ENCODE measurements around the gene PLCH2. TPM values are rescaled to one million over a fixed set of nuclear protein-coding genes. Genes with fewer than 3 reads are reported as not detected.

PLCH2 gene
- total RNA-seq, 2 experiments from 2014 or later, result 2.1 TPM

DNA sequence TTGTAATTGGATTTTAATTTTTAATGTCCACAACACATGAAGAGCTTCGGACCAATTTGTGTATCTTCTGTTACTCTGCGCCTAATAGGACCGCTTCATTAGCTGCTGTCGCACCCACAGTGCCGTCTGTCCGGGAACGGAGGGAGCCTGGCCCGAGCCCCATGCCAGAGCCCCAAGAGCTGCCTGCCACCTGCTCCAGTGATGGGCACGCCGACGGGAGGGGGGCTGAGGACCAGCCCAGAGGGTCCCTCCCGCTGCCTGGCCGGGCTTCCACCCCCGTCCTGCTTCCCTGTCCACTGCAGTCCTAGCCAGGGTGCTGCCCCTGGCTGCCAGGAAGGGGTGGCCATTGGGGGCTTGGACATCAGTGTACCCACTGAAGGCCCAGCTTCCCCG lies 30.3 kb upstream of the PLCH2 start:
- DNase-seq, result no peak
- H3K36me3 Mint-ChIP-seq (ENCODE audit: low read depth), result no peaks in the 10 kb centered on the region
- H3K27ac Mint-ChIP-seq, result no peak overlapping the region
- H3K9me3 Mint-ChIP-seq, result no peaks in the 10 kb centered on the region
- CTCF ChIA-PET, result no interaction called here
- intact Hi-C loops (cut with micrococcal nuclease), result no loop called here
- no peaks in the 10 kb centered on the region for H3K4me1 Mint-ChIP-seq (ENCODE audit: low read depth)
- peaks cover 7% of the 10 kb centered on the region for H3K27me3 Mint-ChIP-seq (ENCODE audit: low read depth)
- no peak overlapping the region for H3K4me3 Mint-ChIP-seq

GRCh38 chr1:2446394-2446793 lies 29.7 kb upstream of the PLCH2 start:
- Mint-ChIP-seq H3K27me3 (ENCODE audit: low read depth) (peaks cover 7% of the 10 kb centered on the region), H3K9me3 (no peaks in the 10 kb centered on the region), H3K4me1 (ENCODE audit: low read depth) (no peaks in the 10 kb centered on the region), H3K36me3 (ENCODE audit: low read depth) (no peaks in the 10 kb centered on the region), H3K4me3 (no peak overlapping the region), H3K27ac (no peak overlapping the region)
- CTCF ChIA-PET, result no interaction called here
- no peak for DNase-seq
- intact Hi-C loops (cut with micrococcal nuclease), result no loop called here

DNA sequence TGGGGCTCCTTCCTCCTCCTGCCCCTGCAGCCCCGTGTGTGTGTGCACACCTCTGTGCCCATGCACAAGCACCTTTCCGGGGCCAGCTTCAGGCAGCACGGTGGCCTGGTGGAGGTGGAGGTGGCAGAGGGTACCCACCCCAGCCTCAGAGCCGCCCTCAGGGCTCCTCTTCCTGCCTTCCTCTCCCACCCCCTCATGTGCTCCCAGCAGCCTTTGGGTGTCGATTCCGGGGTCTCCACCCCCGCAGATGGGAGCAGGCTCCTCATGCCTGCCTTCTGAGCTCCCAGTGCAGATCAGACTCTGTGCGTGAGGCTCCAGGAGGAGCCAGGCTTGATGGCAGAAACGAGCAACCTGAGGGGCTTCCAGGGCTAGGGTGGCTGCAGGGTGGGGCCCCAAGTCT lies 29.2 kb upstream of the PLCH2 start:
- H3K36me3 Mint-ChIP-seq (ENCODE audit: low read depth), result no peaks in the 10 kb centered on the region

GRCh38 chr1:2447276-2448097 lies 28.6 kb upstream of the PLCH2 start:
- H3K36me3 Mint-ChIP-seq (ENCODE audit: low read depth), result no peaks in the 10 kb centered on the region
- intact Hi-C loops (cut with micrococcal nuclease), result no loop called here
- no peak overlapping the region for H3K27ac Mint-ChIP-seq
- DNase-seq, result no peak
- H3K27me3 Mint-ChIP-seq (ENCODE audit: low read depth), result peaks cover 7% of the 10 kb centered on the region
- no peaks in the 10 kb centered on the region for H3K4me1 Mint-ChIP-seq (ENCODE audit: low read depth)
- H3K4me3 Mint-ChIP-seq, result no peak overlapping the region
- no peaks in the 10 kb centered on the region for H3K9me3 Mint-ChIP-seq
- CTCF ChIA-PET, result no interaction called here

More for the DNA sequence above, 29.2 kb upstream of the PLCH2 start:
- H3K9me3 Mint-ChIP-seq, result no peaks in the 10 kb centered on the region
- intact Hi-C loops (cut with micrococcal nuclease), result no loop called here
- no peaks in the 10 kb centered on the region for H3K4me1 Mint-ChIP-seq (ENCODE audit: low read depth)
- CTCF ChIA-PET, result no interaction called here
- peaks cover 7% of the 10 kb centered on the region for H3K27me3 Mint-ChIP-seq (ENCODE audit: low read depth)
- H3K4me3 Mint-ChIP-seq, result no peak overlapping the region
- DNase-seq, result no peak
- H3K27ac Mint-ChIP-seq, result no peak overlapping the region

DNA sequence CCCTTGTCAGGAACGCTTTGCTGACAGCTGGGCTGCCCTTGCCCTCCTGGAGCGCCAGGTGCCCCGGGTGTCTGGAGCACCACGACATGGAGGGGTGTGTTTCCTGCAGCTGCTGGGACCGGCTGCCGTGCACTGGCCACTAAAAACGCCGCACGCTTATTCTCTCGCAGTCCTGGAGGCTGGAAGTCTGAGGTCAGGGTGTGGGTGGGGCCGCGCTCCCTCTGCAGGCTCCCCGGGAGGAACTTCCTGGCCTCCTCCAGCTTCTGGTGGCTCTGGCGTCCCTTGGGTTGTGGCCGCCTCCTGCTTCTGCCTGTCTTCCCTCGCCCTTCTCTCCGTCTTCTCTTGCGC lies 28.0 kb upstream of the PLCH2 start:
- Mint-ChIP-seq H3K9me3 (no peaks in the 10 kb centered on the region), H3K27me3 (ENCODE audit: low read depth) (peaks cover 7% of the 10 kb centered on the region), H3K4me1 (ENCODE audit: low read depth) (no peaks in the 10 kb centered on the region), H3K36me3 (ENCODE audit: low read depth) (no peaks in the 10 kb centered on the region), H3K27ac (no peak overlapping the region), H3K4me3 (no peak overlapping the region)
- CTCF ChIA-PET, result no interaction called here
- DNase-seq, result no peak
- intact Hi-C loops (cut with micrococcal nuclease), result no loop called here

DNA sequence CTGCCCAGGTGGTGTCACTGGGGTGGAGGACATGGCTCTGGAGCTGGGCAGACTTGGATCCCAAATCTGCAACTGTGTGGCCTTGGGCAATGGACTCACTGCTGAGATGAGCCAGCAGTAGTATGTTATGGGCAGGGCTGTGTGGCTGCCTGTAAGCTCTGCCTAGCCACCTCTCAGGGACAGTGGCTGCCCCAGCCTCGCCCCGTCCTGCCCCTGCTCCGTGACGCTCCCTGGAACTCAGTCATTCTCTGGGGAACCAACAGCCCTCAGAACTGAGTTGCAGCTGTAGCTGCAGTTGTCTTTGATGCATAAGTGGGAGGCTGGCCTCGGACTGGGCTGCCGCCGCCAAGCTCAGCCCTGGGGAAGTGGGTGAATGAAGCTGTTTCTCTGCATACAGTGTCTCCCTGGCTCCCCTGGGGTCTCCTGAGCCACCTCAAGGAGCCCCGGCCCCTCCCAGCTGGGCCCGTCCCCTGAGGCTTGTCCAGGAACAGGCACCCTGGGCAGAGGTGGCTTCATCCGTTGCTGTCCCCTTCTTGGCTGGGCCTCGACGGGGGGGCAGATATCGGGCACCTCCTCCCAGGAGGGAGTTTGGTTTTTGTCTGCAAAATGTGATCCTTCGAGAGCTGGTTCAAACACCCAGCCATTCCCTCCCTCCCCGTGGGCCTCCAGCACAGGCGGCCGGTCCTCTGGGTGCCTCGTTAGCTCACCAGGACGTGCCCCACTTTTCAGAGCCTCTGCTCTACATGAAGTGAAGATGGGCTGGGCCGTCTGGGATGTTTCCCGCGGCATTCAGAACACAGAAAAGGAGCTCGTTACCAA lies 26.2 kb upstream of the PLCH2 start:
- no peaks in the 10 kb centered on the region for H3K4me1 Mint-ChIP-seq (ENCODE audit: low read depth)
- CTCF ChIA-PET, result interaction anchor here (0.7 kb wide), 1 partner anchor 8 kb away, joined by 5 read pairs; no protein-coding TSS in a partner anchor
- peaks cover 4% of the 10 kb centered on the region for H3K27me3 Mint-ChIP-seq (ENCODE audit: low read depth)
- intact Hi-C loops (cut with micrococcal nuclease), result no loop called here
- H3K4me3 Mint-ChIP-seq, result no peak overlapping the region
- DNase-seq, result no peak
- no peak overlapping the region for H3K27ac Mint-ChIP-seq
- no peaks in the 10 kb centered on the region for H3K36me3 Mint-ChIP-seq (ENCODE audit: low read depth)
- no peaks in the 10 kb centered on the region for H3K9me3 Mint-ChIP-seq

DNA sequence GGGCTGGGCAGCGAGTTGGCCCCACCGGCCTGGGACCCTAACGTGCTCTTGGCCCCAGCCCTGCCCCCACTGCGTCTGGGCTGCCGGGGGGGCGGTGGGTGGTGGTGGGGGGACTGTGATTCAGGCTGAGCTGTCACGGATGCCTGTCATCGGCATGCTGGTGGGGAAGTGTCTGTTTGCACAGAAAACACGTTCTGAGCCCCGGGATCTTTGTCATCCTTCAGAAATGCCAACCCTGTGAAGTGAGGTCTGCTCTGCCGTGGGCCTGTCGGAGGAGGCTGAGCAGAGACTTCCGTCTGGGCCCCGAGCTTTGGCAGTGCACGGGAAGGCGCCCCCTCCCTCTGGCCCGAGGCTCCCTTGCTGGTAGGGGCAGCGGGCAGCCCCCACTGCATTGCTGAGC lies 24.3 kb upstream of the PLCH2 start:
- intact Hi-C loops (cut with micrococcal nuclease), result no loop called here
- H3K9me3 Mint-ChIP-seq, result no peaks in the 10 kb centered on the region

GRCh38 chr1:2452201-2452931 lies 23.7 kb upstream of the PLCH2 start:
- no peaks in the 10 kb centered on the region for H3K36me3 Mint-ChIP-seq (ENCODE audit: low read depth)
- intact Hi-C loops (cut with micrococcal nuclease), result no loop called here
- H3K4me3 Mint-ChIP-seq, result no peak overlapping the region
- H3K27ac Mint-ChIP-seq, result no peak overlapping the region
- H3K4me1 Mint-ChIP-seq (ENCODE audit: low read depth), result no peaks in the 10 kb centered on the region
- CTCF ChIA-PET, result no interaction called here
- H3K27me3 Mint-ChIP-seq (ENCODE audit: low read depth), result no peaks in the 10 kb centered on the region
- H3K9me3 Mint-ChIP-seq, result no peaks in the 10 kb centered on the region
- DNase-seq, result no peak

More for the DNA sequence above, 24.3 kb upstream of the PLCH2 start:
- no peak for DNase-seq
- CTCF ChIA-PET, result no interaction called here
- no peak overlapping the region for H3K4me3 Mint-ChIP-seq
- H3K4me1 Mint-ChIP-seq (ENCODE audit: low read depth), result no peaks in the 10 kb centered on the region
- no peaks in the 10 kb centered on the region for H3K36me3 Mint-ChIP-seq (ENCODE audit: low read depth)
- H3K27ac Mint-ChIP-seq, result no peak overlapping the region
- H3K27me3 Mint-ChIP-seq (ENCODE audit: low read depth), result no peaks in the 10 kb centered on the region

- CTCF ChIA-PET, result no interaction called here
- Mint-ChIP-seq H3K27ac (no peak overlapping the region), H3K27me3 (ENCODE audit: low read depth) (no peaks in the 10 kb centered on the region), H3K36me3 (ENCODE audit: low read depth) (no peaks in the 10 kb centered on the region), H3K4me3 (no peak overlapping the region), H3K4me1 (ENCODE audit: low read depth) (no peaks in the 10 kb centered on the region), H3K9me3 (no peaks in the 10 kb centered on the region)
- intact Hi-C loops (cut with micrococcal nuclease), result no loop called here
- DNase-seq, result no peak
Measured at GRCh38 chr1:2452932-2453315, 23.2 kb upstream of the PLCH2 start.

DNA sequence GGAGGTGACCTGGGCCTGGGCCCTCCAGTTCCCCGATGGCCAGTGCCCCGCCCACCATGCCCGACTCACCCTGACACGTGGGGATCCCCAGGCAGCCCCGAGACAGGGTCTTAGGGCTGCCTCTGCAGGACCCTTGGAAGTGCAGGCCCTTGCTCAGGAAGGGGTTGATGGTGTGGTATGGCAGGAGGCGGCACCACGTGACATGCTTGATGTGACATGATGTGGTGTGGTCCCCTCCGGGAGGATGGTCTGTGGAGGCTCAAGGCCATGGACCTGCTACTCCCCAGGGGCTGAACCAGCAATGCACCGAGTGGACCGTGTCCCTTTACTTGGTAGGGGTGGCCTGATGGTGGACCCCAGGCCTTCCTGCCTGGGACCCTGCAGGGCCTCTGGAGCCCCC lies 21.9 kb upstream of the PLCH2 start:
- intact Hi-C loops (cut with micrococcal nuclease), result no loop called here
- H3K4me1 Mint-ChIP-seq (ENCODE audit: low read depth), result no peaks in the 10 kb centered on the region

GRCh38 chr1:2455757-2456156 lies 20.3 kb upstream of the PLCH2 start:
- intact Hi-C loops (cut with micrococcal nuclease), result no loop called here
- Mint-ChIP-seq H3K9me3 (no peaks in the 10 kb centered on the region), H3K27ac (no peak overlapping the region), H3K4me3 (no peak overlapping the region), H3K27me3 (ENCODE audit: low read depth) (no peaks in the 10 kb centered on the region), H3K36me3 (ENCODE audit: low read depth) (no peaks in the 10 kb centered on the region), H3K4me1 (ENCODE audit: low read depth) (no peaks in the 10 kb centered on the region)
- no peak for DNase-seq
- CTCF ChIA-PET, result no interaction called here

More for the DNA sequence above, 21.9 kb upstream of the PLCH2 start:
- no peak for DNase-seq
- Mint-ChIP-seq H3K36me3 (ENCODE audit: low read depth) (no peaks in the 10 kb centered on the region), H3K27ac (no peak overlapping the region), H3K27me3 (ENCODE audit: low read depth) (no peaks in the 10 kb centered on the region), H3K4me3 (no peak overlapping the region), H3K9me3 (no peaks in the 10 kb centered on the region)
- CTCF ChIA-PET, result no interaction called here

DNA sequence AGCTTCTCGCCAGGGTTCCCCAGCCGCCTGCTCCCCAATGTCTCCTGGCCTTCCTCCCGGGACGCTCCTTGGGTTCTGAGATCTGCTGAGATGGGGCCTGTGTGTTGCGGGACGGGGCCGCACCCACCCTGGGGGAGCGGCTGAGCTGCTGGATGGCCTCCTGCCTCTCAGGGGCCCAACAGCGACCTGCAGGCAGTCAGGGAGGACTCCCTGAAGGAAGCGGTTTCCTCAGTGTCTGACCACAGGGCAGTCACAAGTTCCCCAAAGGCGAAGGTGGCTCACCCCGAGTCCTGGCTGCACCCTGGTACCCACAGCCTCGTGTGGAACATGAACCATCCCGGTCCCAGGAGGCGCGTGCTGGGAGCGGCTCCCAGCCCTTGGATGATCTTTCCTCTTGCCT lies 18.6 kb upstream of the PLCH2 start:
- intact Hi-C loops (cut with micrococcal nuclease), result no loop called here
- no peak overlapping the region for H3K27ac Mint-ChIP-seq
- H3K4me1 Mint-ChIP-seq (ENCODE audit: low read depth), result no peaks in the 10 kb centered on the region
- CTCF ChIA-PET, result no interaction called here
- H3K9me3 Mint-ChIP-seq, result no peaks in the 10 kb centered on the region
- DNase-seq, result no peak
- H3K4me3 Mint-ChIP-seq, result no peak overlapping the region
- no peaks in the 10 kb centered on the region for H3K27me3 Mint-ChIP-seq (ENCODE audit: low read depth)
- no peaks in the 10 kb centered on the region for H3K36me3 Mint-ChIP-seq (ENCODE audit: low read depth)

All from activated naive CD4-positive, alpha-beta T cell treated with anti-CD3 and anti-CD28 coated beads for 36 hours (primary cell).